ENCODE data around the gene DYTN. TPM values are rescaled to one million over a fixed set of nuclear protein-coding genes. Genes with fewer than 3 reads are reported as not detected.

DYTN gene
- total RNA-seq, 1 donor from 2014 or later = not detected

GRCh38 chr2:206707164-206707701, 11.0 kb downstream of the DYTN start:
- intact Hi-C loops (cut with DNase I) = no loop called here
- no peak for DNase-seq (ENCODE audit: low spot score)

- intact Hi-C loops (cut with DNase I) = no loop called here
- DNase-seq (ENCODE audit: low spot score) = no peak
Observed at GRCh38 chr2:206701952-206702605, 16.1 kb downstream of the DYTN start.

GRCh38 chr2:206700156-206700555, 18.0 kb downstream of the DYTN start:
- no peak for DNase-seq (ENCODE audit: low spot score)
- intact Hi-C loops (cut with DNase I) = no loop called here

GRCh38 chr2:206698811-206699210, 19.4 kb downstream of the DYTN start:
- intact Hi-C loops (cut with DNase I) = loop anchor here (10.0 kb wide), 1 partner anchor 1036 kb away; no protein-coding TSS in a partner anchor
- no peak for DNase-seq (ENCODE audit: low spot score)

GRCh38 chr2:206696910-206697309, 21.3 kb downstream of the DYTN start:
- no peak for DNase-seq (ENCODE audit: low spot score)
- intact Hi-C loops (cut with DNase I) = loop anchor here (10.0 kb wide), 1 partner anchor 1038 kb away; no protein-coding TSS in a partner anchor

GRCh38 chr2:206693399-206694137, 24.6 kb downstream of the DYTN start:
- no peak for DNase-seq (ENCODE audit: low spot score)
- intact Hi-C loops (cut with DNase I) = loop anchor here (2.0 to 10.0 kb wide), 3 partner anchors 89 to 1041 kb away; no protein-coding TSS in a partner anchor

GRCh38 chr2:206692971-206693370, 25.2 kb downstream of the DYTN start:
- intact Hi-C loops (cut with DNase I) = loop anchor here (2.0 to 10.0 kb wide), 3 partner anchors 90 to 1042 kb away; no protein-coding TSS in a partner anchor
- DNase-seq (ENCODE audit: low spot score) = no peak

GRCh38 chr2:206688990-206689389, 29.2 kb downstream of the DYTN start:
- intact Hi-C loops (cut with DNase I) = no loop called here
- DNase-seq (ENCODE audit: low spot score) = no peak

- intact Hi-C loops (cut with DNase I) = no loop called here
- no peak for DNase-seq (ENCODE audit: low spot score)
Observed at GRCh38 chr2:206688453-206688852, 29.7 kb downstream of the DYTN start.

- DNase-seq (ENCODE audit: low spot score) = no peak
- intact Hi-C loops (cut with DNase I) = no loop called here
Observed at GRCh38 chr2:206683546-206683945, 34.6 kb downstream of the DYTN start.

- intact Hi-C loops (cut with DNase I) = no loop called here
- no peak for DNase-seq (ENCODE audit: low spot score)
Observed at GRCh38 chr2:206670531-206671319, 47.5 kb downstream of the DYTN start.

- intact Hi-C loops (cut with DNase I) = no loop called here
- DNase-seq (ENCODE audit: low spot score) = no peak
Observed at GRCh38 chr2:206665251-206665650, 52.9 kb downstream of the DYTN start.

GRCh38 chr2:206657087-206657486, 61.1 kb downstream of the DYTN start:
- DNase-seq (ENCODE audit: low spot score) = no peak
- intact Hi-C loops (cut with DNase I) = no loop called here

GRCh38 chr2:206647985-206648384, 70.2 kb downstream of the DYTN start:
- intact Hi-C loops (cut with DNase I) = no loop called here
- no peak for DNase-seq (ENCODE audit: low spot score)

GRCh38 chr2:206642075-206643025, 75.8 kb downstream of the DYTN start, which contains the start of gene FAM237A:
Gene FAM237A (plus strand): TSS chr2:206642487. CDS start chr2:206644237, 1,750 bp downstream.
- DNase-seq (ENCODE audit: low spot score) = no peak
- intact Hi-C loops (cut with DNase I) = no loop called here

GRCh38 chr2:206641226-206641625, 77.0 kb downstream of the DYTN start:
- intact Hi-C loops (cut with DNase I) = no loop called here
- no peak for DNase-seq (ENCODE audit: low spot score)

- DNase-seq (ENCODE audit: low spot score) = no peak
- intact Hi-C loops (cut with DNase I) = no loop called here
Observed at GRCh38 chr2:206639636-206640035, 78.6 kb downstream of the DYTN start.

GRCh38 chr2:206635015-206635414, 83.2 kb downstream of the DYTN start:
- intact Hi-C loops (cut with DNase I) = no loop called here
- no peak for DNase-seq (ENCODE audit: low spot score)

GRCh38 chr2:206631340-206631739, 86.9 kb downstream of the DYTN start:
- DNase-seq (ENCODE audit: low spot score) = no peak
- intact Hi-C loops (cut with DNase I) = no loop called here
